IMR-90 (cell line): Measurements from ENCODE around the gene ACTRT2.

Experiments used
- BHLHE40 ChIP-seq: fragments of 150-350 bp; IDR thresholded peaks from 2 replicates; pipeline ENCODE4 v1.6.1; 2016; ENCODE audit warnings: mild to moderate bottlenecking, low read depth, low read length
- CHD1 ChIP-seq: IDR thresholded peaks from 2 replicates; pipeline ENCODE4 v1.6.1; 2012; ENCODE audit warnings: low read depth, low read length, improper control_type of control experiment
- CTCF ChIP-seq: conservative IDR thresholded peaks from 2 replicates; pipeline ENCODE4 v1.5.1; 2012; ENCODE audit warnings: mild to moderate bottlenecking, low read depth, low read length, improper control_type of control experiment
- FOS ChIP-seq: fragments of 150-350 bp; IDR thresholded peaks from 2 replicates; pipeline ENCODE4 v1.6.1; 2016; ENCODE audit warnings: low read depth, low read length
- MAFK ChIP-seq: IDR thresholded peaks from 2 replicates; pipeline ENCODE4 v1.6.1; 2012; ENCODE audit warnings: low read depth, low read length, improper control_type of control experiment
- POLR2A ChIP-seq: IDR thresholded peaks from 2 replicates; pipeline ENCODE4 v1.6.1; 2012; ENCODE audit warnings: mild to moderate bottlenecking, low read depth, low read length
- RAD21 ChIP-seq: IDR thresholded peaks from 2 replicates; pipeline ENCODE4 v1.6.1; 2012; ENCODE audit warnings: low read length, improper control_type of control experiment
- RCOR1 ChIP-seq: IDR thresholded peaks from 2 replicates; pipeline ENCODE4 v1.6.1; 2012; ENCODE audit warnings: mild to moderate bottlenecking, low read length, improper control_type of control experiment; ENCODE audit not compliant: insufficient replicate concordance
- TF ChIP-seq, protein P1 (sequence below): fragments of 150-350 bp; IDR thresholded peaks from 2 replicates; pipeline ENCODE4 v1.6.1; 2016; ENCODE audit warnings: low read depth, mild to moderate bottlenecking, low read length, moderate library complexity, borderline replicate concordance

DNA sequence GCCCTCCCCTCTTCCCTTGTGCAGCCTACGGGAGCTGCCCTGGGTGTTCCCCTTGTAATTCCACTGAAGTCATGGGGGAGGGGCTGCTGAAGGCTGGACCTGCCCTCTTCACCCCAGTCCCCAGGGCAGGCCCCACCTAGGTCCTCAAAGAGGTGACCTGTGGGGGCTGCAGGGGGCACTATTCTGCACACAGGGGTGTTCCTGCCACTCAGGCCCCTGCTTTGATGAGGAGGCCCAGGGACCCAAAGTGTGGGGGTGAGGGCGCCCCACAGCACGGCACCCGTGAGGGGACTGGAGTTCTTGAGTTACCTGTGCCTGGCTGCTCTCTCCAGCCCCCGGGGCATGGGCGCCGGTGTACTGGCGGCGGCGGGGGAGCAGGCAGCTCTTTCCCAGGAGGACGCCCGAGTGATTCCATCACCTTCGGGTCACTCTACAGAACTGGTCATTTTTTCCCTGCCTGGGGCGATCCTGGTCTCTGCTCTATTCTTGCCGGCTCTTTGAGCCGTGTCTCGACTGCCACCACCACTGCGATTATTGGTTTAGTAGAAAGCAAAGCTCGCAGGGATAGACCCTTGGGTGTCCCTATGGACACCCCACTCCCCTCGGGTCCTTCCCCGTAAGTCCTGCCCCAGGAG, 40.8 kb downstream of the ACTRT2 start:
- TF ChIP-seq CHD1 (no peak), MAFK (no peak), FOS (no peak), CTCF (no peak), POLR2A (no peak), BHLHE40 (no peak), RAD21 (no peak), RCOR1 (no peak)
- TF ChIP-seq, protein P1, sequence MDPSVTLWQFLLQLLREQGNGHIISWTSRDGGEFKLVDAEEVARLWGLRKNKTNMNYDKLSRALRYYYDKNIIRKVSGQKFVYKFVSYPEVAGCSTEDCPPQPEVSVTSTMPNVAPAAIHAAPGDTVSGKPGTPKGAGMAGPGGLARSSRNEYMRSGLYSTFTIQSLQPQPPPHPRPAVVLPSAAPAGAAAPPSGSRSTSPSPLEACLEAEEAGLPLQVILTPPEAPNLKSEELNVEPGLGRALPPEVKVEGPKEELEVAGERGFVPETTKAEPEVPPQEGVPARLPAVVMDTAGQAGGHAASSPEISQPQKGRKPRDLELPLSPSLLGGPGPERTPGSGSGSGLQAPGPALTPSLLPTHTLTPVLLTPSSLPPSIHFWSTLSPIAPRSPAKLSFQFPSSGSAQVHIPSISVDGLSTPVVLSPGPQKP = no peak
